ENCODE results near the gene CERK.

Gene CERK

GRCh38 chr22:46774253-46774979 is 36.4 kb upstream of the CERK start:
- Histone ChIP-seq H3K27me3 (ENCODE audit: control insufficient read depth, insufficient read depth, low read length) (no peaks in the 10 kb centered on the region), H3K27ac (ENCODE audit: low read depth, low read length) (no peak overlapping the region), H3K9ac (ENCODE audit: low read length) (no peak overlapping the region), H3K4me1 (ENCODE audit: control insufficient read depth, insufficient read depth, low read length) (peaks cover 3% of the 10 kb centered on the region), H3K4me3 (ENCODE audit: low read length) (no peak overlapping the region), H3K36me3 (ENCODE audit: control insufficient read depth, insufficient read depth, low read length) (peaks cover 2% of the 10 kb centered on the region)

GRCh38 chr22:46773076-46773475 is 35.0 kb upstream of the CERK start:
- Histone ChIP-seq H3K27ac (ENCODE audit: low read depth, low read length) (no peak overlapping the region), H3K36me3 (ENCODE audit: control insufficient read depth, insufficient read depth, low read length) (no peaks in the 10 kb centered on the region), H3K27me3 (ENCODE audit: control insufficient read depth, insufficient read depth, low read length) (no peaks in the 10 kb centered on the region), H3K4me1 (ENCODE audit: control insufficient read depth, insufficient read depth, low read length) (peaks cover 3% of the 10 kb centered on the region), H3K9ac (ENCODE audit: low read length) (no peak overlapping the region), H3K4me3 (ENCODE audit: low read length) (no peak overlapping the region)

- H3K4me1 ChIP-seq (ENCODE audit: control insufficient read depth, insufficient read depth, low read length) = peaks cover 3% of the 10 kb centered on the region
- H3K36me3 ChIP-seq (ENCODE audit: control insufficient read depth, insufficient read depth, low read length) = no peaks in the 10 kb centered on the region
- H3K27me3 ChIP-seq (ENCODE audit: control insufficient read depth, insufficient read depth, low read length) = no peaks in the 10 kb centered on the region
- H3K4me3 ChIP-seq (ENCODE audit: low read length) = no peak overlapping the region
- H3K27ac ChIP-seq (ENCODE audit: low read depth, low read length) = no peak overlapping the region
- H3K9ac ChIP-seq (ENCODE audit: low read length) = no peak overlapping the region
Observed at GRCh38 chr22:46770726-46771125, 32.7 kb upstream of the CERK start.

DNA sequence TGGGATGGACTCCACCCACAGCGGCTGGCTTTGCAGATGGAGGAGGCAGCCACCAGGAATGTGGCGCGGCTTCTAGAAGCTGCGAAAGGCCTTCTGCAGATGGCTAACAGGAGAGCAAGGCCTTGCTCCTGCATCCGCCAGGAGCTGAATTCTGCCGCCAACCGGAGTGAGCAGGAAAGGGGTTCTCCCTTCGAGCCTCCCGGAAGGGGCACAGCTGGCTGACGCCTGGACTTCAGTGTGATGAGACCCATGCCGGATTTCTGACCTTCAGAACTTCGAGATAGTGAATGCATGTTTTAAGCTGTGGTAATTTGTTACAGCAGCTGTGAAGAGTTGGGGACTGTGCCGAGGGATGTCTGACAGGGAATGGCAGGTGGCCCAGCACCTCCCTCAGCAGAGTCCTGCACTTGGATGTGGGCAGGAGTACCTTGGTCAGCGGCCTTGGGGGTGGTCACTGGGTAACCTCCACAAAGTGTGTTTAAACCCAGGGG is 32.1 kb upstream of the CERK start:
- Histone ChIP-seq H3K27ac (ENCODE audit: low read depth, low read length) (peak overlapping the region; percentile 25), H3K36me3 (ENCODE audit: control insufficient read depth, insufficient read depth, low read length) (no peaks in the 10 kb centered on the region), H3K4me3 (ENCODE audit: low read length) (no peak overlapping the region), H3K27me3 (ENCODE audit: control insufficient read depth, insufficient read depth, low read length) (no peaks in the 10 kb centered on the region), H3K9ac (ENCODE audit: low read length) (no peak overlapping the region), H3K4me1 (ENCODE audit: control insufficient read depth, insufficient read depth, low read length) (peaks cover 3% of the 10 kb centered on the region)

GRCh38 chr22:46769706-46770105 is 31.7 kb upstream of the CERK start:
- H3K36me3 ChIP-seq (ENCODE audit: control insufficient read depth, insufficient read depth, low read length) = no peaks in the 10 kb centered on the region
- H3K4me3 ChIP-seq (ENCODE audit: low read length) = no peak overlapping the region
- H3K27ac ChIP-seq (ENCODE audit: low read depth, low read length) = peak overlapping the region; percentile 14
- H3K4me1 ChIP-seq (ENCODE audit: control insufficient read depth, insufficient read depth, low read length) = peaks cover 3% of the 10 kb centered on the region
- no peak overlapping the region for H3K9ac ChIP-seq (ENCODE audit: low read length)
- H3K27me3 ChIP-seq (ENCODE audit: control insufficient read depth, insufficient read depth, low read length) = no peaks in the 10 kb centered on the region

DNA sequence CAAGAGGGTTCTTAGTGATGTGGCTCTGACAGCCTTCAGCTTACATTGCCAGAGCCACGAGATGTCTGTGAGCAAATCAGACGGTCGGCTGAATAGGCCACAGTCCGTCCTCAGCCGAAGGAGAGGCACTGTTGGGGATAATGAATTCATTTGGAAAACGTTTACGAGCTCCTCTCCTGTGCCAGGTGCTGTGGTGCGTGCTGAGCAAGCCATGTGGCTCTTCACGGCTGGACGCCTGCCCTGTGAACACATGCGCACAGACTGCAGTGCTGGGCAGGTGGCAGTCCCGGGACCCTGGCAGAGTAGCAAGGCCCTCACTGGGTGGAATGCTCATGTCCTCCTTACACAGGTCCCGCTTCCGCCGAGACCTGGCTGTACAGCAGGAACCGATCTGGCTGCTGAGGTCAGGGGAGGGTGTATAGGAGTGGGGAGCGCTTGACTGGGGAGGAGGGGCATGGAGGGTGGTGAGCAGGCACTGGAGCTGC is 31.2 kb upstream of the CERK start:
- Histone ChIP-seq H3K36me3 (ENCODE audit: control insufficient read depth, insufficient read depth, low read length) (no peaks in the 10 kb centered on the region), H3K27ac (ENCODE audit: low read depth, low read length) (peak overlapping the region; percentile 14), H3K27me3 (ENCODE audit: control insufficient read depth, insufficient read depth, low read length) (no peaks in the 10 kb centered on the region), H3K4me1 (ENCODE audit: control insufficient read depth, insufficient read depth, low read length) (peaks cover 3% of the 10 kb centered on the region), H3K9ac (ENCODE audit: low read length) (no peak overlapping the region), H3K4me3 (ENCODE audit: low read length) (no peak overlapping the region)

DNA sequence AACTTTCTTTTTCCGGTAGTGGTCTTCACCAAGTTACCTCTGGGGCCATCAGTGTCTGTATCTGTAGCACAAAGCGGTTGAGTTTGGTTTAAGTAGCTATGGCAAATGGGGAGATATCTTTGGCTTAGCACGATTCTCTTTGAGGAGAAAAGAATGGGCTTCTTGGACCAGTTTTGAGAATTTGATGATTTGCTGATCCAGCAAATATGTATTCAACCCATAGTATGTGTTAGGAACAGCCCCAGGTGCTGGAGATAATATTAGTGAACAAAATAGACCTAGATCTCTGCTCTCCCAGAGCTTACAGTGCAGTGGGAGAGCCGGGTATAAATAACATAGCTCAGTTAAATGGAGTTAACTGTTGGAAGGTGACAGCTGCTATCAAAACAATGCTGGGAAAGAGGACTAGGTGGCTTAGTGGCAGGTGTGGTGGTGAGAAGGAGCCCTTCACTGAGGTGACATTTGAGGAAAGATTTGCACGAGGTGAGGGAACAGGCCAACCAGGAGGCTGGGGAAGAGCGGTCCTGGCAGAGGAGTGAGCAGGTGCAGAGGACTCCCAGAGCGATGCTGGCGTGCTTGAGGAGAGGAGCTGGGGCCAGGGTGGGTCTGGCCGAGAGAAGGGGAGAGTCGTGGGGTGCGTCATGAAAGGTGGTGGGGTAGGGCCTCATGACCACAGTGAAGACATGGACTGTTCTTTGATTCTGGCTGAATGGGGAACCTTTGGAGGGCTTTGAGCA is 29.4 kb upstream of the CERK start:
- no peak overlapping the region for H3K9ac ChIP-seq (ENCODE audit: low read length)
- H3K4me3 ChIP-seq (ENCODE audit: low read length) = no peak overlapping the region
- H3K4me1 ChIP-seq (ENCODE audit: control insufficient read depth, insufficient read depth, low read length) = peaks cover 4% of the 10 kb centered on the region
- no peaks in the 10 kb centered on the region for H3K27me3 ChIP-seq (ENCODE audit: control insufficient read depth, insufficient read depth, low read length)
- no peaks in the 10 kb centered on the region for H3K36me3 ChIP-seq (ENCODE audit: control insufficient read depth, insufficient read depth, low read length)
- H3K27ac ChIP-seq (ENCODE audit: low read depth, low read length) = no peak overlapping the region

GRCh38 chr22:46766611-46767010 is 28.6 kb upstream of the CERK start:
- no peaks in the 10 kb centered on the region for H3K27me3 ChIP-seq (ENCODE audit: control insufficient read depth, insufficient read depth, low read length)
- H3K36me3 ChIP-seq (ENCODE audit: control insufficient read depth, insufficient read depth, low read length) = no peaks in the 10 kb centered on the region
- no peak overlapping the region for H3K9ac ChIP-seq (ENCODE audit: low read length)
- no peak overlapping the region for H3K27ac ChIP-seq (ENCODE audit: low read depth, low read length)
- no peak overlapping the region for H3K4me3 ChIP-seq (ENCODE audit: low read length)
- H3K4me1 ChIP-seq (ENCODE audit: control insufficient read depth, insufficient read depth, low read length) = peaks cover 5% of the 10 kb centered on the region

- H3K27me3 ChIP-seq (ENCODE audit: control insufficient read depth, insufficient read depth, low read length) = no peaks in the 10 kb centered on the region
- H3K9ac ChIP-seq (ENCODE audit: low read length) = no peak overlapping the region
- H3K27ac ChIP-seq (ENCODE audit: low read depth, low read length) = no peak overlapping the region
- H3K36me3 ChIP-seq (ENCODE audit: control insufficient read depth, insufficient read depth, low read length) = no peaks in the 10 kb centered on the region
- no peak overlapping the region for H3K4me3 ChIP-seq (ENCODE audit: low read length)
- peaks cover 5% of the 10 kb centered on the region for H3K4me1 ChIP-seq (ENCODE audit: control insufficient read depth, insufficient read depth, low read length)
Observed at GRCh38 chr22:46764779-46765485, 26.9 kb upstream of the CERK start.

GRCh38 chr22:46764140-46764680 is 26.2 kb upstream of the CERK start:
- H3K27me3 ChIP-seq (ENCODE audit: control insufficient read depth, insufficient read depth, low read length) = no peaks in the 10 kb centered on the region
- peaks cover 5% of the 10 kb centered on the region for H3K4me1 ChIP-seq (ENCODE audit: control insufficient read depth, insufficient read depth, low read length)
- H3K4me3 ChIP-seq (ENCODE audit: low read length) = no peak overlapping the region
- H3K27ac ChIP-seq (ENCODE audit: low read depth, low read length) = no peak overlapping the region
- no peak overlapping the region for H3K9ac ChIP-seq (ENCODE audit: low read length)
- H3K36me3 ChIP-seq (ENCODE audit: control insufficient read depth, insufficient read depth, low read length) = no peaks in the 10 kb centered on the region

DNA sequence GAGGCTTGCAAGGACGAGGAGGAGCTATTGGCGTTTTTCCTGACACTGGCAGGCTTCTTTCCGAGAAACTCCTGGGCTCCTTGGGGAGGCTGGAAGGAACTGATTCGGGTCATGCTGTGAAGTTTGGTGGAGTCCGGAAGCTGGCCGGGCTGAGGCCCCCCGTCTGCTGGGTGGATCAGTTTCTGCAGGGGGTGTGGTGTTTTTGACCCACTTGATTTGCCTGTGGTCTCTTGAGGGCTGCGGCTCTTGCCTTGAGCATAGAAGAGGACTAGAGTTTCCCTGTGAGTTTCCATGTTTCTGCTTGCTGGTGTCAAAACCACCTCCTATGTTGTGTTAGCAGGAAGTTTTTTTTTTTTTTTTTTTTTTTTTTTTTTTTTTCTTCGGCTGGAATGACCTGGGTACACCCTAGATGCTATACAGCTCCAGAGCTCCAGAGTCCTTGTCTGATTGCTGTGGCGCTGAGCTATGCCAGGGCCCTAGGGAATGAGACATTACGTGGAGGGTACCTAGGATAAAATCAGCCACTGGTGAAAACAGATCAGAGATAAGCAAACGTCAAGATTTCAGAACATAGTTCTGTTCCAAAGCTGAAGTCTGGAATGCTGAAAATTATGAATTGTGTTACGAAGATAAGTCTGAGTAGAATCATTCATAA is 25.1 kb upstream of the CERK start:
- Histone ChIP-seq H3K36me3 (ENCODE audit: control insufficient read depth, insufficient read depth, low read length) (no peaks in the 10 kb centered on the region), H3K4me3 (ENCODE audit: low read length) (peak overlapping the region; percentile 95), H3K27me3 (ENCODE audit: control insufficient read depth, insufficient read depth, low read length) (no peaks in the 10 kb centered on the region), H3K4me1 (ENCODE audit: control insufficient read depth, insufficient read depth, low read length) (peaks cover 5% of the 10 kb centered on the region), H3K27ac (ENCODE audit: low read depth, low read length) (peak overlapping the region; percentile 98), H3K9ac (ENCODE audit: low read length) (peak overlapping the region; percentile 68)
